B cell (primary cell): ENCODE results near the gene QRFPR. TPM values are rescaled to one million over a fixed set of nuclear protein-coding genes. Genes with fewer than 3 reads are reported as not detected.

Experiments
- ATAC-seq: fragments of 200-7000 bp; cut with Tn5 transposase; one replicate; pipeline ENCODE4 v1.10.0; 2021; ENCODE audit warnings: low read depth, mild to moderate bottlenecking, moderate number of reproducible peaks, moderate library complexity
- CTCF ChIA-PET: fragments of 350-600 bp; sonication (Branson Sonifier 250); formaldehyde crosslinking; loops from one replicate; lab custom pipeline; 2021; ENCODE audit warnings: antibody characterized with exemption, inconsistent platforms; lab: Charles Lee
- POLR2A ChIA-PET: fragments of 350-600 bp; sonication (Branson Sonifier 250); formaldehyde crosslinking; loops from one replicate; lab custom pipeline; 2021; ENCODE audit warnings: antibody characterized with exemption; lab: Charles Lee
- DNase-seq: peaks from one replicate; pipeline ENCODE4 v3.0.0; 2013
- H2AFZ ChIP-seq: 2 replicates; pipeline ENCODE4 v1.6.1; 2012; ENCODE audit warnings: mild to moderate bottlenecking, low read depth, low read length; ENCODE audit not compliant: insufficient read depth, poor library complexity, severe bottlenecking
- H3K27ac ChIP-seq, 2 donors: 1 replicate in 1 of 2; 2 replicates in 1 of 2; pipeline ENCODE4 v1.5.1; 2012 to 2013; ENCODE audit warnings: low read length in 2 of 2, mild to moderate bottlenecking in 2 of 2, moderate library complexity in 1 of 2
- H3K27me3 ChIP-seq, 4 experiments: fragments of 200-600 bp in 1 of 4; sonication (generic) in 1 of 4; replicated peaks in 1 of 4; 1 replicate in 2 of 4; 2 replicates in 2 of 4; pipeline versions ENCODE4 v1.6.1 to v1.7.0; 2013 to 2016; ENCODE audit warnings: low read length in 3 of 4, mild to moderate bottlenecking in 2 of 4, mixed read lengths in 1 of 4, moderate library complexity in 1 of 4; ENCODE audit not compliant: insufficient read depth in 4 of 4, control insufficient read depth in 3 of 4; ENCODE audit errors: control extremely low read depth in 1 of 4
- H3K36me3 ChIP-seq, 2 experiments: replicated peaks in 1 of 2; 1 replicate in 1 of 2; 2 replicates in 1 of 2; pipeline versions ENCODE4 v1.6.1 to v1.7.1; 2013; ENCODE audit warnings: low read length in 1 of 2; ENCODE audit not compliant: insufficient read depth in 2 of 2, control insufficient read depth in 1 of 2; ENCODE audit errors: control extremely low read depth in 1 of 2, extremely low read depth in 1 of 2
- H3K4me1 ChIP-seq, 2 donors: fragments of 200-600 bp in 1 of 2; sonication (generic) in 1 of 2; 1 replicate in 1 of 2; 2 replicates in 1 of 2; pipeline versions ENCODE4 v1.5.1 to v1.6.1; 2013 to 2017; ENCODE audit warnings: low read length in 2 of 2; ENCODE audit not compliant: control insufficient read depth in 2 of 2, insufficient read depth in 2 of 2
- H3K4me2 ChIP-seq: replicated peaks from 2 replicates; pipeline ENCODE3; 2012; ENCODE audit warnings: mild to moderate bottlenecking, low read depth, low read length; ENCODE audit not compliant: poor library complexity, severe bottlenecking
- H3K4me3 ChIP-seq, 5 experiments: fragments of 200-600 bp in 1 of 5; sonication (generic) in 1 of 5; 1 replicate in 3 of 5; 2 replicates in 2 of 5; pipeline versions ENCODE4 v1.5.1 to v1.7.0; 2011 to 2016; ENCODE audit warnings: low read length in 4 of 5, mild to moderate bottlenecking in 4 of 5, low read depth in 2 of 5, control low read depth in 1 of 5, moderate library complexity in 1 of 5; ENCODE audit not compliant: insufficient read depth in 1 of 5; ENCODE audit errors: control extremely low read depth in 1 of 5, extremely low read depth in 1 of 5
- H3K79me2 ChIP-seq: fragments of 200-600 bp; sonication (generic); one replicate; pipeline ENCODE4 v1.6.0; 2016; ENCODE audit warnings: low read length; ENCODE audit not compliant: control insufficient read depth, insufficient read depth
- H3K9ac ChIP-seq: fragments of 200-600 bp; sonication (generic); 2 replicates; pipeline ENCODE4 v1.6.1; 2017; ENCODE audit warnings: mild to moderate bottlenecking, low read length, moderate library complexity
- H3K9me3 ChIP-seq, 3 donors: one replicate each; pipeline versions ENCODE4 v1.6.1 to v1.7.1; 2013; ENCODE audit warnings: low read length in 2 of 3; ENCODE audit not compliant: control insufficient read depth in 2 of 3, insufficient read depth in 1 of 3; ENCODE audit errors: control extremely low read depth in 1 of 3
- H4K20me1 ChIP-seq: 2 replicates; pipeline ENCODE4 v1.6.0; 2012; ENCODE audit warnings: mild to moderate bottlenecking, low read length; ENCODE audit not compliant: insufficient read depth, control insufficient read depth, poor library complexity, severe bottlenecking
- H3K27ac Mint-ChIP-seq: one replicate; pipeline ENCODE4 v1.8.0; 2021; ENCODE audit warnings: mixed read lengths
- H3K27me3 Mint-ChIP-seq: one replicate; pipeline ENCODE4 v1.8.0; 2021; ENCODE audit warnings: mixed read lengths
- H3K4me1 Mint-ChIP-seq: one replicate; pipeline ENCODE4 v1.8.0; 2021; ENCODE audit warnings: mixed read lengths
- H3K4me3 Mint-ChIP-seq: one replicate; pipeline ENCODE4 v1.8.0; 2021; ENCODE audit warnings: mixed read lengths
- H3K9me3 Mint-ChIP-seq: one replicate; pipeline ENCODE4 v1.8.0; 2022; ENCODE audit warnings: mixed read lengths; ENCODE audit not compliant: insufficient read depth
- EZH2 ChIP-seq: IDR thresholded peaks from 2 replicates; pipeline ENCODE4 v1.6.1; 2012; ENCODE audit warnings: borderline replicate concordance, low read depth, mild to moderate bottlenecking, moderate library complexity, low read length; ENCODE audit not compliant: insufficient read depth, poor library complexity, severe bottlenecking
- WGBS: methylation state at CpG from one replicate; pipeline ENCODE4 v1.1.5; 2013; ENCODE audit warnings: missing lambda C conversion rate; ENCODE audit not compliant: insufficient coverage; 5-methylcytosine and 5-hydroxymethylcytosine counted together
- intact Hi-C: fragments of 100-400 bp; cut with micrococcal nuclease; formaldehyde crosslinking; loops from one replicate; pipeline ENCODE4 v1.10.0; 2022
- polyA plus RNA-seq: library from polyadenylated mRNA; depleted of rRNA; stranded (reverse); fragments of >200 nt; gene quantifications from 2 replicates; pipeline ENCODE4 v1.2.3, GENCODE V29; 2012
- total RNA-seq, 2 donors: library from RNA; stranded (reverse); fragments of 120-200 nt in 1 of 2; gene quantifications; 1 replicate in 1 of 2; 2 replicates in 1 of 2; pipeline versions ENCODE4 v1.2.3 to v1.2.4, GENCODE V29; 2013 to 2022
- TF ChIP-seq, protein P1 (sequence below): fragments of 200-600 bp; IDR thresholded peaks from one replicate; pipeline ENCODE4 v1.8.0; 2022; ENCODE audit warnings: antibody characterized with exemption, mild to moderate bottlenecking

QRFPR gene
- total and polyA plus RNA-seq, 2 donors (not counting 1 experiment from before 2014, with no cell fraction given): not detected

- Mint-ChIP-seq H3K4me3 (no peak overlapping the region), H3K27ac (no peak overlapping the region), H3K27me3 (no peaks in the 10 kb centered on the region), H3K9me3 (no peaks in the 10 kb centered on the region), H3K4me1 (peaks cover 5% of the 10 kb centered on the region)
- H3K27me3 ChIP-seq: no peaks in the 10 kb centered on the region
- CTCF ChIA-PET: no interaction called here
- DNase-seq (no peak), ATAC-seq (no peak)
- H3K4me2 ChIP-seq: no peak overlapping the region
- H3K27ac ChIP-seq: no peak overlapping the region
- POLR2A ChIA-PET: no interaction called here
- H2AFZ ChIP-seq: no peak overlapping the region
- no peaks in the 10 kb centered on the region for H3K36me3 ChIP-seq
- 4% methylated on average over 4 of the region's 5 CpGs for WGBS
- TF ChIP-seq, protein P1, sequence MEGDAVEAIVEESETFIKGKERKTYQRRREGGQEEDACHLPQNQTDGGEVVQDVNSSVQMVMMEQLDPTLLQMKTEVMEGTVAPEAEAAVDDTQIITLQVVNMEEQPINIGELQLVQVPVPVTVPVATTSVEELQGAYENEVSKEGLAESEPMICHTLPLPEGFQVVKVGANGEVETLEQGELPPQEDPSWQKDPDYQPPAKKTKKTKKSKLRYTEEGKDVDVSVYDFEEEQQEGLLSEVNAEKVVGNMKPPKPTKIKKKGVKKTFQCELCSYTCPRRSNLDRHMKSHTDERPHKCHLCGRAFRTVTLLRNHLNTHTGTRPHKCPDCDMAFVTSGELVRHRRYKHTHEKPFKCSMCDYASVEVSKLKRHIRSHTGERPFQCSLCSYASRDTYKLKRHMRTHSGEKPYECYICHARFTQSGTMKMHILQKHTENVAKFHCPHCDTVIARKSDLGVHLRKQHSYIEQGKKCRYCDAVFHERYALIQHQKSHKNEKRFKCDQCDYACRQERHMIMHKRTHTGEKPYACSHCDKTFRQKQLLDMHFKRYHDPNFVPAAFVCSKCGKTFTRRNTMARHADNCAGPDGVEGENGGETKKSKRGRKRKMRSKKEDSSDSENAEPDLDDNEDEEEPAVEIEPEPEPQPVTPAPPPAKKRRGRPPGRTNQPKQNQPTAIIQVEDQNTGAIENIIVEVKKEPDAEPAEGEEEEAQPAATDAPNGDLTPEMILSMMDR: no peak
- TF ChIP-seq EZH2: no peak
- no peak overlapping the region for H3K9ac ChIP-seq
- no peaks in the 10 kb centered on the region for H3K79me2 ChIP-seq
- H3K9me3 ChIP-seq: no peaks in the 10 kb centered on the region
- no peaks in the 10 kb centered on the region for H3K4me1 ChIP-seq
- no peak overlapping the region for H3K4me3 ChIP-seq
- intact Hi-C loops: no loop called here
- H4K20me1 ChIP-seq: no peaks in the 10 kb centered on the region
Measured at GRCh38 chr4:121307445-121308327, 73.1 kb downstream of the QRFPR start.

- WGBS: no CpG with 5 or more reads among the region's 1 CpG
- H3K9me3 ChIP-seq: no peaks in the 10 kb centered on the region
- H3K27ac ChIP-seq: no peak overlapping the region
- H4K20me1 ChIP-seq: no peaks in the 10 kb centered on the region
- peaks cover 5% of the 10 kb centered on the region for H3K4me1 Mint-ChIP-seq
- no peak overlapping the region for H3K4me2 ChIP-seq
- no peak overlapping the region for H3K4me3 ChIP-seq
- H3K27me3 Mint-ChIP-seq: no peaks in the 10 kb centered on the region
- H3K4me3 Mint-ChIP-seq: no peak overlapping the region
- intact Hi-C loops: no loop called here
- H2AFZ ChIP-seq: no peak overlapping the region
- H3K9me3 Mint-ChIP-seq: no peaks in the 10 kb centered on the region
- H3K27me3 ChIP-seq: no peaks in the 10 kb centered on the region
- no peak overlapping the region for H3K27ac Mint-ChIP-seq
- no peaks in the 10 kb centered on the region for H3K36me3 ChIP-seq
- TF ChIP-seq, protein P1: no peak
- no peak for TF ChIP-seq EZH2
- H3K4me1 ChIP-seq: no peaks in the 10 kb centered on the region
- ATAC-seq (no peak), DNase-seq (no peak)
- H3K79me2 ChIP-seq: no peaks in the 10 kb centered on the region
- ChIA-PET POLR2A (no interaction called here), CTCF (no interaction called here)
- no peak overlapping the region for H3K9ac ChIP-seq
Measured at GRCh38 chr4:121306931-121307330, 73.9 kb downstream of the QRFPR start.
